Ureter (tissue), 1 donor: ENCODE results near the gene HGFAC. TPM values are rescaled to one million over a fixed set of nuclear protein-coding genes. Genes with fewer than 3 reads are reported as not detected.

Source experiments
- total RNA-seq: library from RNA; stranded (reverse); gene quantifications from one replicate; pipeline ENCODE4 v1.2.4, GENCODE V29; 2023
- donor health status: DM: yes; HTN: yes; CAD: no.

HGFAC gene
- total RNA-seq, 1 donor from 2014 or later: not detected

Other genes starting within 250 kb of the HGFAC start
- gene MSANTD1, start 192.8 kb upstream of the HGFAC start, total RNA-seq: 1.7 TPM
- gene RGS12, start 148.9 kb upstream of the HGFAC start, total RNA-seq: 50.8 TPM
- 4.5 TPM for gene DOK7, start 21.3 kb downstream of the HGFAC start, total RNA-seq
- 145 TPM for gene LRPAP1, start 90.5 kb downstream of the HGFAC start, total RNA-seq